A673 (cell line): ENCODE data around the gene EXOC6B. TPM values are rescaled to one million over a fixed set of nuclear protein-coding genes. Genes with fewer than 3 reads are reported as not detected.

Experiments used
- BruUV-seq: library from RNA; stranded (reverse); fragments of 400-500 nt; replicated peaks from 2 replicates; lab custom pipeline; 2021; lab: Mats Ljungman, UMichigan
- CTCF ChIA-PET: fragments of 300-600 bp; sonication (Branson Sonifier 250); formaldehyde crosslinking; loops from one replicate; lab custom pipeline; 2022; ENCODE audit warnings: antibody characterized with exemption; lab: Charles Lee
- POLR2A ChIA-PET: fragments of 300-600 bp; sonication (Branson Sonifier 250); formaldehyde crosslinking; loops from one replicate; lab custom pipeline; 2022; ENCODE audit warnings: antibody characterized with exemption; ENCODE audit not compliant: low non-redundant PET; lab: Charles Lee
- DNase-seq: peaks from one replicate; pipeline ENCODE4 v3.0.0-alpha.2; 2015; ENCODE audit warnings: low spot score
- H3K27ac ChIP-seq: fragments of 200-600 bp; sonication (generic); 2 replicates; pipeline ENCODE4 v1.5.1; 2016; ENCODE audit warnings: mixed run types, low read depth, mild to moderate bottlenecking, mixed read lengths, antibody characterized with exemption, low read length; ENCODE audit not compliant: poor library complexity, severe bottlenecking
- H3K27me3 ChIP-seq: fragments of 200-600 bp; sonication (generic); replicated peaks from 2 replicates; pipeline ENCODE4 v1.6.1; 2017; ENCODE audit warnings: mixed run types, low read depth, mild to moderate bottlenecking, mixed read lengths, antibody characterized with exemption, low read length; ENCODE audit not compliant: insufficient read depth, poor library complexity
- H3K36me3 ChIP-seq: fragments of 200-600 bp; sonication (generic); 2 replicates; pipeline ENCODE4 v1.6.1; 2016; ENCODE audit warnings: mixed run types, mild to moderate bottlenecking, mixed read lengths, antibody characterized with exemption, low read length; ENCODE audit not compliant: insufficient read depth, poor library complexity, severe bottlenecking
- H3K4me1 ChIP-seq: fragments of 200-600 bp; sonication (generic); 2 replicates; pipeline ENCODE4 v1.6.1; 2017; ENCODE audit warnings: mixed run types, mild to moderate bottlenecking, mixed read lengths, antibody characterized with exemption, low read length; ENCODE audit not compliant: insufficient read depth, poor library complexity, severe bottlenecking
- H3K4me3 ChIP-seq: fragments of 200-600 bp; sonication (generic); 2 replicates; pipeline ENCODE4 v1.5.1; 2016; ENCODE audit warnings: low read depth, mixed run types, mild to moderate bottlenecking, mixed read lengths, low read length; ENCODE audit not compliant: poor library complexity, severe bottlenecking
- H3K9me3 ChIP-seq: fragments of 200-600 bp; sonication (generic); 2 replicates; pipeline ENCODE4 v1.6.1; 2016; ENCODE audit warnings: mixed run types, low read depth, mild to moderate bottlenecking, mixed read lengths, antibody characterized with exemption, low read length; ENCODE audit not compliant: poor library complexity, severe bottlenecking
- CTCF ChIP-seq: fragments of 300-800, 200-600 bp; sonication (generic); conservative IDR thresholded peaks from 2 replicates; pipeline ENCODE4 v1.5.1; 2017; ENCODE audit warnings: low read depth, mild to moderate bottlenecking, antibody characterized with exemption, low read length, moderate library complexity, mixed read lengths
- EZH2 ChIP-seq: fragments of 200-600 bp; sonication (generic); IDR thresholded peaks from 2 replicates; pipeline ENCODE4 v1.6.1; 2017; ENCODE audit warnings: borderline replicate concordance, low read depth, mild to moderate bottlenecking, mixed read lengths, antibody characterized with exemption, low read length; ENCODE audit not compliant: poor library complexity, severe bottlenecking
- intact Hi-C: fragments of 100-400 bp; cut with micrococcal nuclease; formaldehyde crosslinking; loops from one replicate; pipeline ENCODE4 v1.10.0; 2022; ENCODE audit not compliant: unreplicated experiment
- total RNA-seq: library from RNA; stranded (reverse); gene quantifications from 2 replicates; pipeline ENCODE4 v1.2.3, GENCODE V29; 2021

EXOC6B gene
- total RNA-seq, 1 experiment from 2014 or later, result 138 TPM

GRCh38 chr2:72779495-72779894 lies 46.3 kb downstream of the EXOC6B start:
- ChIA-PET POLR2A (no interaction called here), CTCF (interaction anchor here (1.2 kb wide), 1 partner anchor 114 kb away, joined by 3 read pairs; no protein-coding TSS in a partner anchor)
- Histone ChIP-seq H3K36me3 (no peaks in the 10 kb centered on the region), H3K4me3 (no peak overlapping the region), H3K9me3 (peaks cover 7% of the 10 kb centered on the region), H3K4me1 (peaks cover 19% of the 10 kb centered on the region), H3K27ac (no peak overlapping the region), H3K27me3 (no peaks in the 10 kb centered on the region)
- no TSS peak for BruUV-seq
- no peak for DNase-seq
- intact Hi-C loops, result no loop called here
- TF ChIP-seq CTCF, result no peak
- no peak for TF ChIP-seq EZH2

GRCh38 chr2:72778410-72778809 lies 47.4 kb downstream of the EXOC6B start:
- H3K4me1 ChIP-seq, result peaks cover 19% of the 10 kb centered on the region
- no peaks in the 10 kb centered on the region for H3K36me3 ChIP-seq
- H3K4me3 ChIP-seq, result no peak overlapping the region
- H3K27me3 ChIP-seq, result no peaks in the 10 kb centered on the region
- no peaks in the 10 kb centered on the region for H3K9me3 ChIP-seq
- ChIA-PET CTCF (no interaction called here), POLR2A (no interaction called here)
- intact Hi-C loops, result no loop called here
- TF ChIP-seq CTCF, result no peak
- TF ChIP-seq EZH2, result no peak
- no peak for DNase-seq
- no TSS peak for BruUV-seq
- no peak overlapping the region for H3K27ac ChIP-seq

GRCh38 chr2:72770879-72771461 lies 54.9 kb downstream of the EXOC6B start:
- no peaks in the 10 kb centered on the region for H3K4me1 ChIP-seq
- H3K9me3 ChIP-seq, result no peaks in the 10 kb centered on the region
- ChIA-PET POLR2A (no interaction called here), CTCF (interaction anchor here (1.0 kb wide), 1 partner anchor 203 kb away, joined by 3 read pairs; no protein-coding TSS in a partner anchor)
- peak; percentile 82 for DNase-seq
- BruUV-seq, result no TSS peak
- no peak overlapping the region for H3K27ac ChIP-seq
- H3K27me3 ChIP-seq, result no peaks in the 10 kb centered on the region
- H3K4me3 ChIP-seq, result no peak overlapping the region
- no peak for TF ChIP-seq EZH2
- peak; percentile 87 for TF ChIP-seq CTCF
- intact Hi-C loops, result loop anchor here (1.0 to 2.0 kb wide), 3 partner anchors 88 to 117 kb away; no protein-coding TSS in a partner anchor
- no peaks in the 10 kb centered on the region for H3K36me3 ChIP-seq
